Body of pancreas (tissue), 4 donors: ENCODE data around the gene MYL5. TPM values are rescaled to one million over a fixed set of nuclear protein-coding genes. Genes with fewer than 3 reads are reported as not detected.

Source experiments
- ATAC-seq: fragments of 150-250 bp; one replicate; pipeline ENCODE4 v1.9.1; 2016
- DNase-seq, 4 donors: peaks; one replicate each; pipeline ENCODE4 v3.0.0-alpha.2; 2019
- H3K27ac ChIP-seq, 4 donors: fragments of 200-600 bp; sonication (generic); 1 replicate in 3 of 4; 2 replicates in 1 of 4; pipeline versions ENCODE4 v1.5.1 to v1.6.1; 2016 to 2019; ENCODE audit warnings: mild to moderate bottlenecking in 1 of 4, mixed read lengths in 1 of 4, moderate library complexity in 1 of 4
- H3K27me3 ChIP-seq, 2 donors: fragments of 200-600 bp; sonication (generic); one replicate each; pipeline ENCODE4 v1.6.0; 2016; ENCODE audit warnings: mild to moderate bottlenecking in 1 of 2
- H3K36me3 ChIP-seq, 2 donors: fragments of 200-600 bp; sonication (generic); replicated peaks in 1 of 2; 2 replicates each; pipeline ENCODE4 v1.5.1; 2016; ENCODE audit warnings: low read depth in 2 of 2; ENCODE audit not compliant: insufficient read depth in 1 of 2
- H3K4me1 ChIP-seq: fragments of 200-600 bp; sonication (generic); one replicate; pipeline ENCODE4 v1.6.0; 2016
- H3K4me3 ChIP-seq, 2 donors: fragments of 200-600 bp; sonication (generic); 1 replicate in 1 of 2; 2 replicates in 1 of 2; pipeline ENCODE4 v1.5.1; 2016 to 2019
- H3K9me3 ChIP-seq, 3 donors: fragments of 200-600 bp; sonication (generic); 1 replicate in 2 of 3; 2 replicates in 1 of 3; pipeline ENCODE4 v1.5.1; 2016
- POLR2A ChIP-seq, 3 donors: fragments of 450-650 bp; IDR thresholded peaks; one replicate each; pipeline ENCODE4 v1.6.1; 2016; ENCODE audit warnings: antibody characterized with exemption in 3 of 3, mild to moderate bottlenecking in 2 of 3
- WGBS, 2 donors: methylation state at CpG; one replicate each; pipeline ENCODE4 v1.1.5; 2017; 5-methylcytosine and 5-hydroxymethylcytosine counted together
- intact Hi-C: fragments of 100-400 bp; cut with DNase I; formaldehyde crosslinking; loops from one replicate; pipeline ENCODE4 v1.15.1; 2023
- total RNA-seq, 2 donors: library from RNA; depleted of rRNA; stranded (reverse); fragments of >200 nt; gene quantifications; one replicate each; pipeline ENCODE4 v1.1.0, GENCODE V29; 2016
- TF ChIP-seq, protein P1 (sequence below), 7 experiments: fragments of 450-650 bp in 4 of 7; fragments of 200-600 bp in 3 of 7; sonication (generic) in 3 of 7; IDR thresholded peaks; one replicate each; pipeline ENCODE4 v1.5.1; 2016 to 2019; ENCODE audit warnings: antibody characterized with exemption in 7 of 7

The MYL5 gene
- total RNA-seq, 2 donors from 2014 or later = 3.0 to 6.0 TPM

GRCh38 chr4:657834-658667, 16.3 kb upstream of the MYL5 start:
- ATAC-seq = peak; percentile 19
- Histone ChIP-seq H3K9me3 (no peaks in the 10 kb centered on the region), H3K27me3 (no peaks in the 10 kb centered on the region), H3K27ac (no peak overlapping the region), H3K36me3 (no peaks in the 10 kb centered on the region), H3K4me3 (no peak overlapping the region), H3K4me1 (peaks cover 1% of the 10 kb centered on the region)
- TF ChIP-seq, protein P1, sequence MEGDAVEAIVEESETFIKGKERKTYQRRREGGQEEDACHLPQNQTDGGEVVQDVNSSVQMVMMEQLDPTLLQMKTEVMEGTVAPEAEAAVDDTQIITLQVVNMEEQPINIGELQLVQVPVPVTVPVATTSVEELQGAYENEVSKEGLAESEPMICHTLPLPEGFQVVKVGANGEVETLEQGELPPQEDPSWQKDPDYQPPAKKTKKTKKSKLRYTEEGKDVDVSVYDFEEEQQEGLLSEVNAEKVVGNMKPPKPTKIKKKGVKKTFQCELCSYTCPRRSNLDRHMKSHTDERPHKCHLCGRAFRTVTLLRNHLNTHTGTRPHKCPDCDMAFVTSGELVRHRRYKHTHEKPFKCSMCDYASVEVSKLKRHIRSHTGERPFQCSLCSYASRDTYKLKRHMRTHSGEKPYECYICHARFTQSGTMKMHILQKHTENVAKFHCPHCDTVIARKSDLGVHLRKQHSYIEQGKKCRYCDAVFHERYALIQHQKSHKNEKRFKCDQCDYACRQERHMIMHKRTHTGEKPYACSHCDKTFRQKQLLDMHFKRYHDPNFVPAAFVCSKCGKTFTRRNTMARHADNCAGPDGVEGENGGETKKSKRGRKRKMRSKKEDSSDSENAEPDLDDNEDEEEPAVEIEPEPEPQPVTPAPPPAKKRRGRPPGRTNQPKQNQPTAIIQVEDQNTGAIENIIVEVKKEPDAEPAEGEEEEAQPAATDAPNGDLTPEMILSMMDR (IDR thresholded peaks at IDR 0.05) = no peak
- TF ChIP-seq POLR2A (IDR thresholded peaks at IDR 0.05) = no peak
- intact Hi-C loops = no loop called here
- no peak for DNase-seq
- WGBS, 2 donors = 51 to 75% methylated on average over 3 to 15 of the region's 27 CpGs

DNA sequence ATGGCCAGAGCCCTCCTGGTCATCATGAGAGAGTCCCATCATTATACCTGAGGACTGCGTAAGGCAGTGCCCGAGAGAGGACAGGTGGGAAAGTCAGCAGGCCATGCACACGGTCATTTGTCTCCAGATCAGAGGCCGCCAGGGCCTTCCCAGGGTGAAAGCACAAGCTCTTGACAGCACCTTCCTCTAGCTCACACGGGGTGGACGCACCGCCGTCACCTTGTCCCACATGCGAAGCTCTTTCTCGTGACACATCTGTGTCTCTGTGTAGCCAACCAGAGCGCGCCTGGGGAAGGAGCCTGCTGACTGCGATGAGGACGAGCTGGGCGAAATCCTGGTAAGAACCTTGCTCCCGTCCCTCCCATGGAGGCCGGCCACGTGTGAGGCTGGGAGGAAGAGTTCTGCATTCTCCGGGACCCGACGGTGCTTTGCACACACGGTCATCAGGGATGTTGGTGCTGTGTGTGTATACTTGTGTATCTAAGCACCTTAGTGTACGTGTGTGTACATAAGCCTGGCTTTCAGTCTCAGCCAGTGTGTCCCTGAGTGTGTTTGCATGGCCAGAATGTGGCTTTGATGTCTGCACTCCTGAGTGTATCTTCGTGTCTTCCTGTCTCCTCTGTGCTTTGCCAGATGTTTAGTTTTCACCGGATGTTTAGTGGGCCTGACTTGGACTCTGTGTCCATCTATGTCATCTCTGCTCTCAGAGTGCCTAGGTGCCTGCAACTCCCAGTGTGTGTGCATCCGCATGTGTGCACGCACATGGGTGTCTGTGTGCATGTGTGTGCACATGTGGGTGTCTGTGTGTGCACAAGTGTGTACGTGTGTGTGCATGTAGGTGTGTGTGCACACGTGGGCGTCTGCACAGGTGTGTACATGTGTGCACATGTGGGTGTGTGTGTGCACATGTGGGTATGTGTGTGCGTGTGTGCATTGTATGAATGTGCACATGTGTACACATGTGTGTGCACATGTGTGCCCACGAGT, 15.4 kb upstream of the MYL5 start:
- no peaks in the 10 kb centered on the region for H3K27me3 ChIP-seq
- H3K27ac ChIP-seq = no peak overlapping the region
- DNase-seq (no peak), ATAC-seq (no peak)
- TF ChIP-seq POLR2A (IDR thresholded peaks at IDR 0.05) = no peak
- TF ChIP-seq, protein P1 (IDR thresholded peaks at IDR 0.05) = peak in 1 of 7 experiments; percentile 41
- peaks cover 11% of the 10 kb centered on the region for H3K4me1 ChIP-seq
- intact Hi-C loops = no loop called here
- H3K4me3 ChIP-seq = no peak overlapping the region
- H3K36me3 ChIP-seq = no peaks in the 10 kb centered on the region
- H3K9me3 ChIP-seq = no peaks in the 10 kb centered on the region
- WGBS, 2 donors = 81 to 88% methylated on average over 24 to 30 of the region's 32 CpGs

DNA sequence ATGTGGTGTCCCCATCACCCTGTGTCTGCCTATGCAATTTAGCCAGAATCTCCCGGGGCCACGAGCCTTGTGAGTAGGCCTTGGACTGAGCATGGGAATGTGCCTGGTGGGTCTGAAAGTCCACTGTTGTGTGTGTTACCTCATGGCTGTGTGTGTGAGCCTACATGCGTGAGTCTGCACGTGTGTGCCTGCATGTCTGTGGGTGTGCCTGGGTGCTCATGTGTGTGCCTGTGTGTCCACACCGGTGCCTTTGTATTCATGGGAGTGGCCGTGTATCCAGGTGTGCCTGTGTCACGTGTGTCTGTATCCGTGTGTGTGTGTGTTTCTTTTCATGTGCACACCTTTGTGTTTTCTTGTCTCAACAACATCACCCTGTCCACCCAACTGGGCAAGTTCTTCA, 14.5 kb upstream of the MYL5 start:
- H3K27ac ChIP-seq = no peak overlapping the region
- TF ChIP-seq POLR2A (IDR thresholded peaks at IDR 0.05) = no peak
- TF ChIP-seq, protein P1 (IDR thresholded peaks at IDR 0.05) = no peak
- H3K9me3 ChIP-seq = no peaks in the 10 kb centered on the region
- no peak overlapping the region for H3K4me3 ChIP-seq
- WGBS, 2 donors = 82% methylated on average over 8 of the region's 8 CpGs; no CpG with 5 or more reads in 1 of the 2 donors
- H3K4me1 ChIP-seq = peaks cover 13% of the 10 kb centered on the region
- no peak for DNase-seq
- intact Hi-C loops = no loop called here
- ATAC-seq = no peak
- no peaks in the 10 kb centered on the region for H3K36me3 ChIP-seq
- no peaks in the 10 kb centered on the region for H3K27me3 ChIP-seq

DNA sequence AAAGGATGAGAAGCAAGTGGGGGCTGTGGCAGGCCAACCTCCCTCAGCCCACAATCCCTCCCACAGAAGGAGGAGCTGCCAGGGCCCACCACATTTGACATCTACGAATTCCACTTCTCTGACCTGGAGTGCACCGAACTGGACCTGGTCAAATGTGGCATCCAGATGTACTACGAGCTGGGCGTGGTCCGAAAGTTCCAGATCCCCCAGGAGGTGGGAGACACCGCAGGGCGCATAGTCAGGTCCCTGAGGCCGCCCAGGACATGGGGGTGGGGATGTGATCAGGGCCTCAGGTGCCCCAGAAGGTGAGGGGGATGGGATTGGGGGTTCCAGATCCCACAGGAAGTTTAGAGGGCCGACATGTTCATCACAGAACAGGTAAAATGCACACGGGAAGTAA, 13.9 kb upstream of the MYL5 start:
- intact Hi-C loops = no loop called here
- Histone ChIP-seq H3K36me3 (no peaks in the 10 kb centered on the region), H3K4me1 (peaks cover 13% of the 10 kb centered on the region), H3K9me3 (no peaks in the 10 kb centered on the region), H3K27ac (no peak overlapping the region), H3K4me3 (no peak overlapping the region), H3K27me3 (no peaks in the 10 kb centered on the region)
- 72 to 82% methylated on average over 8 to 10 of the region's 10 CpGs for WGBS, 2 donors
- TF ChIP-seq POLR2A (IDR thresholded peaks at IDR 0.05) = no peak
- TF ChIP-seq, protein P1 (IDR thresholded peaks at IDR 0.05) = no peak
- ATAC-seq (no peak), DNase-seq (no peak)
